ENCODE measurements around the gene EPHB4. TPM values are rescaled to one million over a fixed set of nuclear protein-coding genes. Genes with fewer than 3 reads are reported as not detected.

EPHB4 gene
- total RNA-seq, 1 experiment from 2014 or later = 135 TPM

GRCh38 chr7:100791881-100792666, 35.2 kb downstream of the EPHB4 start:
- Mint-ChIP-seq H3K4me3 (no peak overlapping the region), H3K4me1 (peaks cover 14 to 20% of the 10 kb centered on the region in 2 experiments), H3K27ac (no peak overlapping the region), H3K9me3 (no peaks in the 10 kb centered on the region), H3K27me3 (ENCODE audit: low read depth) (peaks cover 11% of the 10 kb centered on the region), H3K36me3 (ENCODE audit: insufficient read depth in 1 of 3, low read depth in 3 of 3) (no peaks in the 10 kb centered on the region)
- H3K4me2 ChIP-seq (ENCODE audit: insufficient read depth, insufficient read length, low read length) = no peak overlapping the region
- TF ChIP-seq CTCF (conservative IDR thresholded peaks at IDR 0.05) = no peak
- H3K4ac ChIP-seq (ENCODE audit: low read depth, low read length) = no peak overlapping the region; the same call in 1 of the 2 replicates
- H4K91ac ChIP-seq (ENCODE audit: insufficient read length, low read depth, low read length) = no peak overlapping the region
- no peaks in the 10 kb centered on the region for H3K27me3 ChIP-seq (ENCODE audit: insufficient read depth, low read length)
- H3K18ac ChIP-seq (ENCODE audit: insufficient read length, low read depth, low read length) = no peak overlapping the region
- no peak overlapping the region for H2BK12ac ChIP-seq (ENCODE audit: insufficient read length, low read depth, low read length)
- H3K56ac ChIP-seq (ENCODE audit: insufficient read length, low read depth, low read length) = no peak overlapping the region
- H4K8ac ChIP-seq (replicated peaks; ENCODE audit: insufficient read length, low read depth, low read length) = no peak overlapping the region
- peaks cover 4% of the 10 kb centered on the region; the same call in 1 of the 2 replicates for H3K4me1 ChIP-seq (ENCODE audit: insufficient read depth, low read length)
- no peaks in the 10 kb centered on the region for H3K23me2 ChIP-seq (ENCODE audit: insufficient read length, low read depth, low read length, poor library complexity, severe bottlenecking)
- H4K5ac ChIP-seq (ENCODE audit: insufficient read length, low read depth, low read length) = no peak overlapping the region
- no peak overlapping the region; the same call in 1 of the 2 replicates for H3K14ac ChIP-seq (ENCODE audit: insufficient read depth, low read length)
- H3K23ac ChIP-seq (ENCODE audit: insufficient read length, low read depth, low read length) = no peak overlapping the region
- no peak overlapping the region for H2BK15ac ChIP-seq (ENCODE audit: low read depth, low read length)
- no peak overlapping the region for H2BK20ac ChIP-seq (ENCODE audit: low read depth, low read length, poor library complexity, severe bottlenecking)
- H2BK5ac ChIP-seq (ENCODE audit: insufficient read length, low read length) = no peak overlapping the region
- no peaks in the 10 kb centered on the region for H4K20me1 ChIP-seq (ENCODE audit: control insufficient read depth, insufficient read depth, insufficient read length)
- no peak overlapping the region for H3K27ac ChIP-seq (ENCODE audit: insufficient read length, low read depth, low read length)
- no peak overlapping the region for H3T11ph ChIP-seq (ENCODE audit: low read length)
- no peak overlapping the region for H2AK5ac ChIP-seq (ENCODE audit: insufficient read length, low read length)
- DNase-seq = no peak
- no peaks in the 10 kb centered on the region for H3K79me2 ChIP-seq (ENCODE audit: insufficient read depth, low read length)
- H2AFZ ChIP-seq (ENCODE audit: low read length) = no peak overlapping the region
- WGBS (ENCODE audit: extremely low coverage, insufficient read length, low lambda C conversion rate) = no CpG with 5 or more reads among the region's 26 CpGs
- H3K79me1 ChIP-seq (ENCODE audit: insufficient read depth, low read depth, low read length, poor library complexity, severe bottlenecking) = no peaks in the 10 kb centered on the region
- H2BK120ac ChIP-seq (ENCODE audit: low read depth, low read length, poor library complexity, severe bottlenecking) = no peak overlapping the region
- no peaks in the 10 kb centered on the region for H3K9me3 ChIP-seq (ENCODE audit: control insufficient read depth, low read depth, low read length)
- H3K9ac ChIP-seq (ENCODE audit: extremely low read depth, insufficient read length, low read length) = no peak overlapping the region
